ENCODE measurements around the gene MOV10. TPM values are rescaled to one million over a fixed set of nuclear protein-coding genes. Genes with fewer than 3 reads are reported as not detected.

Gene MOV10
- total and polyA plus RNA-seq, 2 of the 13 experiments (the other 11 are each of a cell fraction or from before 2014, with no cell fraction given): 56.4 to 58.2 TPM

DNA sequence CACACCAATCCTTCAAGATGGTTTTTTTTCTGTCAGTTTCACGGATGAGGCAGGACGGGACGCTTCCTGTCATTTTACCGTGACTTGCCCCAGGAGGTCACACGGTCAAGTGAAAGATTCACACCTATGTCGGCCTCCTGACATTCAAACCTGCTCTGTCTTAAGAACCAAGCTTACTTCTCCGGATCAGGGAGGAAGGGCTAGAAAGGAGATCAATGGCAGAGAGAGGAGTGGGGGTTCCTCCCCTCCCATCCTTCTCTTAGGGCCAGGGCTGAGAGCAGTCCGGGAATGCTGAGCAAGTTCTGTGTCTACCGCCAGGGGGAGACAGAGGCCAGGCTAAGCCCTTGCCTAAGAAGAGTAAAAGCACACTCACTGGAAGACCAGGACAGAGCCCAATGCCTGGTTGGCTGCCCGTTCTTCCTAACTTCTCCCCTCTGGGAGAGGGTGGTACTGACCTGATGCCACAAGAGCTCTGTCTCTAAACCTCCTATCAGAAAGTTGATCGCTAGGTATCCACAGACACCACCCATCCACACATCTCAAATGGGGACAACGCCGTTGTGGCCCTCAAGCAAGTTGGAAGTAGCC, 41.8 kb downstream of the MOV10 start (continued):
- no peak for TF ChIP-seq ZNF629 (CRISPR knock-in tag; conservative IDR thresholded peaks at IDR 0.05)
- TF ChIP-seq ZNF670 (CRISPR knock-in tag; IDR thresholded peaks at IDR 0.05; ENCODE audit: borderline replicate concordance): no peak
- no peak; the same call in 1 of the 2 replicates for TF ChIP-seq ZNF430 (CRISPR knock-in tag; IDR thresholded peaks at IDR 0.05)
- no peak for TF ChIP-seq ZNF343 (CRISPR knock-in tag; IDR thresholded peaks at IDR 0.05)
- peak; percentile 21; the same call in 1 of the 2 replicates for TF ChIP-seq FOSL2 (CRISPR knock-in tag; IDR thresholded peaks at IDR 0.05)
- 0 out of 2 replicates have a peak, but pooled peaks have one; percentile 17 for TF ChIP-seq FOXO1 (CRISPR knock-in tag; IDR thresholded peaks at IDR 0.05)
- no peak for TF ChIP-seq CBX2 (IDR thresholded peaks at IDR 0.05; ENCODE audit: low read depth, low read length)
- no peak for TF ChIP-seq CBX2 (CRISPR knock-in tag; IDR thresholded peaks at IDR 0.05; ENCODE audit: low read depth)
- no peak for TF ChIP-seq ZNF382 (CRISPR knock-in tag; IDR thresholded peaks at IDR 0.05; ENCODE audit: borderline replicate concordance)
- TF ChIP-seq ZNF326 (CRISPR knock-in tag; IDR thresholded peaks at IDR 0.05; ENCODE audit: borderline replicate concordance): no peak
- TF ChIP-seq HHEX (CRISPR knock-in tag; IDR thresholded peaks at IDR 0.05): no peak
- no peak for TF ChIP-seq MED1 (CRISPR knock-in tag; IDR thresholded peaks at IDR 0.05)
- TF ChIP-seq ZNF724P (CRISPR knock-in tag; IDR thresholded peaks at IDR 0.05; ENCODE audit: borderline replicate concordance): no peak
- no peak for TF ChIP-seq SIN3B (IDR thresholded peaks at IDR 0.05; ENCODE audit: low read length)
- TF ChIP-seq ZNF124 (CRISPR knock-in tag; IDR thresholded peaks at IDR 0.05): 0 out of 2 replicates have a peak, but pooled peaks have one; percentile 47
- no peak for TF ChIP-seq CBX5 (CRISPR knock-in tag; IDR thresholded peaks at IDR 0.05; ENCODE audit: borderline replicate concordance)
- TF ChIP-seq ZNF780A (CRISPR knock-in tag; IDR thresholded peaks at IDR 0.05): no peak
- TF ChIP-seq ZNF746 (CRISPR knock-in tag; IDR thresholded peaks at IDR 0.05): no peak
- TF ChIP-seq MBNL3 (CRISPR knock-in tag; conservative IDR thresholded peaks at IDR 0.05): no peak
- peak; percentile 34; the same call in 1 of the 2 replicates for TF ChIP-seq SP4 (CRISPR knock-in tag; IDR thresholded peaks at IDR 0.05)
- no peak for TF ChIP-seq ATM (IDR thresholded peaks at IDR 0.05; ENCODE audit: borderline replicate concordance)
- no peak for TF ChIP-seq ZNF557 (CRISPR knock-in tag; IDR thresholded peaks at IDR 0.05)
- TF ChIP-seq ZNF232 (CRISPR knock-in tag; IDR thresholded peaks at IDR 0.05; ENCODE audit: borderline replicate concordance): no peak
- no peak for TF ChIP-seq ZNF383 (CRISPR knock-in tag; IDR thresholded peaks at IDR 0.05; ENCODE audit: borderline replicate concordance)
- TF ChIP-seq, protein P1, sequence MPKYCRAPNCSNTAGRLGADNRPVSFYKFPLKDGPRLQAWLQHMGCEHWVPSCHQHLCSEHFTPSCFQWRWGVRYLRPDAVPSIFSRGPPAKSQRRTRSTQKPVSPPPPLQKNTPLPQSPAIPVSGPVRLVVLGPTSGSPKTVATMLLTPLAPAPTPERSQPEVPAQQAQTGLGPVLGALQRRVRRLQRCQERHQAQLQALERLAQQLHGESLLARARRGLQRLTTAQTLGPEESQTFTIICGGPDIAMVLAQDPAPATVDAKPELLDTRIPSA (CRISPR knock-in tag; IDR thresholded peaks at IDR 0.05; ENCODE audit: borderline replicate concordance): no peak
- no peak for TF ChIP-seq EED (CRISPR knock-in tag; IDR thresholded peaks at IDR 0.05)
- TF ChIP-seq, protein P2, sequence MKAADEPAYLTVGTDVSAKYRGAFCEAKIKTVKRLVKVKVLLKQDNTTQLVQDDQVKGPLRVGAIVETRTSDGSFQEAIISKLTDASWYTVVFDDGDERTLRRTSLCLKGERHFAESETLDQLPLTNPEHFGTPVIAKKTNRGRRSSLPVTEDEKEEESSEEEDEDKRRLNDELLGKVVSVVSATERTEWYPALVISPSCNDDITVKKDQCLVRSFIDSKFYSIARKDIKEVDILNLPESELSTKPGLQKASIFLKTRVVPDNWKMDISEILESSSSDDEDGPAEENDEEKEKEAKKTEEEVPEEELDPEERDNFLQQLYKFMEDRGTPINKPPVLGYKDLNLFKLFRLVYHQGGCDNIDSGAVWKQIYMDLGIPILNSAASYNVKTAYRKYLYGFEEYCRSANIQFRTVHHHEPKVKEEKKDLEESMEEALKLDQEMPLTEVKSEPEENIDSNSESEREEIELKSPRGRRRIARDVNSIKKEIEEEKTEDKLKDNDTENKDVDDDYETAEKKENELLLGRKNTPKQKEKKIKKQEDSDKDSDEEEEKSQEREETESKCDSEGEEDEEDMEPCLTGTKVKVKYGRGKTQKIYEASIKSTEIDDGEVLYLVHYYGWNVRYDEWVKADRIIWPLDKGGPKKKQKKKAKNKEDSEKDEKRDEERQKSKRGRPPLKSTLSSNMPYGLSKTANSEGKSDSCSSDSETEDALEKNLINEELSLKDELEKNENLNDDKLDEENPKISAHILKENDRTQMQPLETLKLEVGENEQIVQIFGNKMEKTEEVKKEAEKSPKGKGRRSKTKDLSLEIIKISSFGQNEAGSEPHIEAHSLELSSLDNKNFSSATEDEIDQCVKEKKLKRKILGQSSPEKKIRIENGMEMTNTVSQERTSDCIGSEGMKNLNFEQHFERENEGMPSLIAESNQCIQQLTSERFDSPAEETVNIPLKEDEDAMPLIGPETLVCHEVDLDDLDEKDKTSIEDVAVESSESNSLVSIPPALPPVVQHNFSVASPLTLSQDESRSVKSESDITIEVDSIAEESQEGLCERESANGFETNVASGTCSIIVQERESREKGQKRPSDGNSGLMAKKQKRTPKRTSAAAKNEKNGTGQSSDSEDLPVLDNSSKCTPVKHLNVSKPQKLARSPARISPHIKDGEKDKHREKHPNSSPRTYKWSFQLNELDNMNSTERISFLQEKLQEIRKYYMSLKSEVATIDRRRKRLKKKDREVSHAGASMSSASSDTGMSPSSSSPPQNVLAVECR (CRISPR knock-in tag; IDR thresholded peaks at IDR 0.05; ENCODE audit: borderline replicate concordance): no peak
